K562 (cell line): Measurements from ENCODE around the gene BTBD1. TPM values are rescaled to one million over a fixed set of nuclear protein-coding genes. Genes with fewer than 3 reads are reported as not detected.

ENCODE experiments used
- BRD9 ChIP-seq: fragments of 450-650 bp; IDR thresholded peaks from 2 replicates; pipeline ENCODE4 v1.6.1; 2018; ENCODE audit warnings: low read depth; ENCODE audit not compliant: partially characterized antibody
- CXXC5 ChIP-seq: fragments of 250-450 bp; sonication (Bioruptor Pico); IDR thresholded peaks from 2 replicates; pipeline ENCODE4 v1.8.0; 2022; ENCODE audit warnings: inconsistent platforms, mild to moderate bottlenecking, moderate library complexity
- E2F5 ChIP-seq: sonication (generic); formaldehyde crosslinking; IDR thresholded peaks from 2 replicates; pipeline ENCODE4 v1.8.0; 2022; ENCODE audit warnings: mild to moderate bottlenecking, missing genetic modification reagents
- ELF4 ChIP-seq: fragments of 450-650 bp; formaldehyde crosslinking; IDR thresholded peaks from 2 replicates; pipeline ENCODE4 v1.4.0; 2022; ENCODE audit warnings: missing genetic modification characterization
- HCFC1 ChIP-seq: IDR thresholded peaks from 2 replicates; pipeline ENCODE4 v1.6.1; 2012; ENCODE audit warnings: low read depth, low read length, improper control_type of control experiment
- L3MBTL2 ChIP-seq: fragments of 450-650 bp; IDR thresholded peaks from 2 replicates; pipeline ENCODE4 v1.6.1; 2016; ENCODE audit warnings: mild to moderate bottlenecking, moderate library complexity
- NFYB ChIP-seq: IDR thresholded peaks from 2 replicates; pipeline ENCODE4 v1.6.1; 2011; ENCODE audit warnings: mild to moderate bottlenecking, moderate library complexity; ENCODE audit not compliant: insufficient read length; ENCODE audit errors: extremely low read depth
- POLR2AphosphoS5 ChIP-seq: IDR thresholded peaks from 2 replicates; pipeline ENCODE4 v1.6.1; 2011; ENCODE audit warnings: mild to moderate bottlenecking, low read depth, low read length, moderate library complexity; ENCODE audit not compliant: control insufficient read depth, insufficient read depth
- RFX1 ChIP-seq: fragments of 450-650 bp; IDR thresholded peaks from 2 replicates; pipeline ENCODE4 v1.6.1; 2016; ENCODE audit warnings: mild to moderate bottlenecking, moderate library complexity
- SFPQ ChIP-seq: fragments of 200-400 bp; formaldehyde crosslinking; IDR thresholded peaks from 2 replicates; pipeline ENCODE4 v1.6.1; 2017; ENCODE audit warnings: mild to moderate bottlenecking, low read depth, low read length, moderate library complexity
- TAL1 ChIP-seq: fragments of 450-650 bp; IDR thresholded peaks from 2 replicates; pipeline ENCODE4 v1.6.1; 2016; ENCODE audit warnings: mild to moderate bottlenecking
- TGIF2 ChIP-seq: sonication (generic); formaldehyde crosslinking; IDR thresholded peaks from 2 replicates; pipeline ENCODE4 v1.8.1; 2022; ENCODE audit warnings: mild to moderate bottlenecking, missing genetic modification reagents, moderate library complexity
- ZNF184 ChIP-seq: sonication (generic); formaldehyde crosslinking; IDR thresholded peaks from 2 replicates; pipeline ENCODE4 v1.5.0; 2020; ENCODE audit warnings: missing genetic modification reagents
- ZNF280A ChIP-seq: fragments of 450-650 bp; IDR thresholded peaks from 2 replicates; pipeline ENCODE4 v1.6.1; 2018; ENCODE audit warnings: mild to moderate bottlenecking, low read depth; ENCODE audit not compliant: partially characterized antibody
- ZNF347 ChIP-seq: fragments of 450-650 bp; formaldehyde crosslinking; IDR thresholded peaks from 2 replicates; pipeline ENCODE4 v1.4.0; 2020; ENCODE audit warnings: low read depth, mild to moderate bottlenecking, moderate library complexity
- ZNF707 ChIP-seq: fragments of 250-450 bp; sonication (Bioruptor Pico); conservative IDR thresholded peaks from 2 replicates; pipeline ENCODE4 v1.8.0; 2022; ENCODE audit warnings: inconsistent platforms, mild to moderate bottlenecking, moderate library complexity
- ZNF740 ChIP-seq, 3 experiments: fragments of 200-800 bp in 1 of 3; sonication (Bioruptor generic) in 1 of 3; sonication (generic) in 1 of 3; formaldehyde crosslinking in 1 of 3; IDR thresholded peaks; 2 replicates each; pipeline versions ENCODE4 v1.6.1 to v1.8.0; 2016 to 2022; ENCODE audit warnings: mild to moderate bottlenecking in 2 of 3, missing compliant biosample characterization in 2 of 3, missing genetic modification characterization in 2 of 3, missing genetic modification reagents in 1 of 3
- ZNF77 ChIP-seq: fragments of 250-450 bp; sonication (Bioruptor Pico); IDR thresholded peaks from 2 replicates; pipeline ENCODE4 v1.5.0; 2020
- polyA plus RNA-seq, 8 experiments: library from polyadenylated mRNA; depleted of rRNA in 4 of 8; stranded (reverse) in 5 of 8; unstranded in 3 of 8; fragments of >200 nt; fragmentation: Nextera tagmentation in 2 of 8; fragmentation: Illumina TruSeq in 1 of 8; extraction: Ambion mirVana in 2 of 8; extraction: Trizol in 1 of 8; gene quantifications; 2 replicates each; pipeline versions ENCODE4 v1.2.1 to v1.2.3, GENCODE V29; 2011 to 2014; ENCODE audit warnings: inconsistent platforms in 1 of 8, missing spikeins in 1 of 8
- total RNA-seq, 7 experiments: library from RNA; depleted of rRNA in 6 of 7; stranded (reverse); fragments of >200 nt in 6 of 7; fragmentation: Illumina TruSeq in 2 of 7; extraction: Trizol in 2 of 7; gene quantifications; 2 replicates each; pipeline versions ENCODE4 v1.2.1 to v1.2.3, GENCODE V29; 2011 to 2021; ENCODE audit warnings: low replicate concordance in 1 of 7

Gene BTBD1
- total and polyA plus RNA-seq, 9 of the 15 experiments (the other 6 are each of a cell fraction or from before 2014, with no cell fraction given), result 19.4 to 106 (median 90.4) TPM

GRCh38 chr15:83011271-83012075, 55.6 kb downstream of the BTBD1 start, which contains the start of gene C15orf40 (continued):
- TF ChIP-seq POLR2AphosphoS5 (peak; percentile 59; the same call in 1 of the 2 replicates), RFX1 (no peak), NFYB (no peak), ZNF707 (no peak), L3MBTL2 (peak; percentile 92), ZNF280A (no peak), ZNF347 (CRISPR knock-in tag) (no peak), ZNF740 (CRISPR knock-in tag; IDR thresholded peaks at IDR 0.05) (no peak), ZNF740 (tag; IDR thresholded peaks at IDR 0.05) (no peak), CXXC5 (peak; percentile 90), SFPQ (no peak), ZNF184 (no peak), E2F5 (CRISPR knock-in tag) (no peak; the same call in 1 of the 2 replicates), BRD9 (no peak), TGIF2 (CRISPR knock-in tag) (0 out of 2 replicates have a peak, but pooled peaks have one; percentile 49), HCFC1 (peak; percentile 92), ELF4 (CRISPR knock-in tag) (no peak), TAL1 (no peak), ZNF77 (CRISPR knock-in tag) (no peak)
